ENCODE results near the gene FLT4.
A peak's percentile ranks its signal among the peaks of the same experiment; 100 is the strongest.

The FLT4 gene

DNA sequence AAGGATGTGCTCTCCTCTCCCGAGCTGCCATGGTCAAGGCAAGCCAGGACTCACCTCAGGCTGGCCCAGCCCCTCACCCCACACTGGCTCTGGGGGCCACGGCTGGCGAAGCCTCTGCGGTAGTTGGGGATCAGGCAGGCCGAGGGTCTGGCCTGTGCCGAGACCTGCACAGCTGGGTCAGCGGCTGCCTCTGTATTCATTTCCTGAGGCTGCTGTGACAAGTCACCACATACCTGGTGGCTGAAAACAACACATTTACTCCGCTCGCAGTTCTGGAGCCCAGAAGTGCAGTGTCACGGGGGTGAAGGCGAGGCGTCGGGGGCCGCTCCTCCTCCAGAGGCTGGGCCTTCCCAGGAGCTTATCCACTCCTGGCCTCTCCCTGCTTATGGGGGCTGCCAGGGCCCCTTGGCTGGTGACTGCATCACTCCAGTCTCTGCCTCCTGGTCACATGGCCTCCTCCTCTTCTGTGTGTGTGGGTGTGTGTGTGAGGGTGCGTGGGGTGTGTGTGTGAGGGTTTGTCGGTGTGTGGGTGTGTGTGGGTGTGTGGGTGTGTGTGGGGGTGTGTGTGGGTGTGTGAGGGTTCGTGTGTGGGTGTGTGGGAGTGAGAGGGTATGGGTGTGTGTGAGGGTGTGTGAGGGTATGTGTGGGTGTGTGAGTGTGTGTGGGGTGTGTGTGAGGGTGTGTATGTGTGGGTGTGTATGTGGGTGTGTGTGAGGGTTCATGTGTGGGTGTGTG is 54.9 kb downstream of the FLT4 start:
- Histone ChIP-seq H3K4me3 (ENCODE audit: low read depth in 1 of 2, low read length in 1 of 2) (no peak overlapping the region), H3K27me3 (peaks cover 44% of the 10 kb centered on the region), H3K36me3 (no peaks in the 10 kb centered on the region), H3K9me3 (no peaks in the 10 kb centered on the region), H3K4me1 (ENCODE audit: control insufficient read depth in 1 of 2, insufficient read depth in 1 of 2, low read depth in 1 of 2, low read length in 1 of 2) (peaks cover 19 to 20% of the 10 kb centered on the region in 2 experiments), H3K27ac (no peak overlapping the region)
- TF ChIP-seq, protein P1, sequence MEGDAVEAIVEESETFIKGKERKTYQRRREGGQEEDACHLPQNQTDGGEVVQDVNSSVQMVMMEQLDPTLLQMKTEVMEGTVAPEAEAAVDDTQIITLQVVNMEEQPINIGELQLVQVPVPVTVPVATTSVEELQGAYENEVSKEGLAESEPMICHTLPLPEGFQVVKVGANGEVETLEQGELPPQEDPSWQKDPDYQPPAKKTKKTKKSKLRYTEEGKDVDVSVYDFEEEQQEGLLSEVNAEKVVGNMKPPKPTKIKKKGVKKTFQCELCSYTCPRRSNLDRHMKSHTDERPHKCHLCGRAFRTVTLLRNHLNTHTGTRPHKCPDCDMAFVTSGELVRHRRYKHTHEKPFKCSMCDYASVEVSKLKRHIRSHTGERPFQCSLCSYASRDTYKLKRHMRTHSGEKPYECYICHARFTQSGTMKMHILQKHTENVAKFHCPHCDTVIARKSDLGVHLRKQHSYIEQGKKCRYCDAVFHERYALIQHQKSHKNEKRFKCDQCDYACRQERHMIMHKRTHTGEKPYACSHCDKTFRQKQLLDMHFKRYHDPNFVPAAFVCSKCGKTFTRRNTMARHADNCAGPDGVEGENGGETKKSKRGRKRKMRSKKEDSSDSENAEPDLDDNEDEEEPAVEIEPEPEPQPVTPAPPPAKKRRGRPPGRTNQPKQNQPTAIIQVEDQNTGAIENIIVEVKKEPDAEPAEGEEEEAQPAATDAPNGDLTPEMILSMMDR (IDR thresholded peaks at IDR 0.05): no peak

DNA sequence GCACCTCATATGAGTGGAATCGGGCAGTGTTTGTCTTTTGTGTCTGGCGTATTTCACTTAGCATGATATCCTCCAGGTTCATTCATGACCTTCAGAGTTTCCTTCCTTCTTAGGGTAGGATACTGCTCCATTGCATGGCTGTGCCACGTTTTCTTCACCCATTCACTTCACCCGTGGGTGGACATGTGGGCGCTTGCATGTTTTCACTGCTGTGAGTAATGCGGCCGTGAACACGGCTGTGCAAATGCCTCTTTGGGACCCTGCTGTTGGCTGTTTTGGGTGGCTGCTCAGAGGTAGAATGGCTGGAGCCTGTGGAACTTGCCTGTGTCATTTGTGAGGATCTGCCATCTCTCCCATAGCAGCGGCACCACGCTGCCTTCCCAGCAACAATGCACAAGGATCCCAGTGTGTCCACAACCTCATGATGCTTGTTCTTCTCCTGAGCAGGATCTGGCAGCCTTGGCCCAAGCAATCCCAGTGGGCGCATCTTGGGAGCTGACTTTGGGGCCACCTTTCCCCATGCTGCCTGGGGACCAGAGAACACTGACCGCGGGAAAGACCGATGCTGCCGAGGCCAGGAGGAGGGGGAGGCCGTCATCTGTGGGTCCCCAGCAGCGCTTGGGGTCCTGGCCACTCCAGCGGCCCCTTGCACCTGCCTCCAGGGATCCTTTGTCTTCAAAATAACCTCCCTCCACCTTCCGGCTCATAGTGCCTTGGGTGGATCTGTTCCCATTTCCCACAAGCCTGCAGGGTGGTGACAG is 55.8 kb downstream of the FLT4 start:
- Histone ChIP-seq H3K36me3 (no peaks in the 10 kb centered on the region), H3K27ac (no peak overlapping the region), H3K27me3 (peaks cover 53% of the 10 kb centered on the region), H3K4me3 (ENCODE audit: low read depth in 1 of 2, low read length in 1 of 2) (no peak overlapping the region), H3K4me1 (ENCODE audit: control insufficient read depth in 1 of 2, insufficient read depth in 1 of 2, low read depth in 1 of 2, low read length in 1 of 2) (peaks cover 19 to 20% of the 10 kb centered on the region in 2 experiments), H3K9me3 (no peaks in the 10 kb centered on the region)
- TF ChIP-seq, protein P1 (IDR thresholded peaks at IDR 0.05): no peak

DNA sequence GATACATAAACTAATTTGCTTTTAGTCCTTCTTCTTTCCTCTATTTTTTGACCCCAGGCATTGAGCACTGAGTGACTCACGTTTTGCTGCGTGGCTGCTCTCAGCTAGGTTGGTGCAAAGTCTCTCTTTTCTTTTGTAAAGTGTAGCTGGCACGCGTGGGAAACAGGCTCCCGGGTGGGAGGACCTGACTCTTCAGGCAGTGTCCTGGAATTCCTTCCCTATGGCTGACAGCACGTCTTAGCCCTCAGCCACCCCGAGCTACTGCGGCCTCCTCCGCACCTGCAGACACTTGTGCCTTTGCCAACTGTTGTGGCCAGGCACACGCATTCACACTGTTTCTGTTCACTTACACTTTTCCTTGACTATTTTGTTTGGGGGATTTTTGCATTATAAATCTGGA is 57.2 kb downstream of the FLT4 start:
- TF ChIP-seq, protein P1 (IDR thresholded peaks at IDR 0.05): no peak
- Histone ChIP-seq H3K27ac (no peak overlapping the region), H3K4me1 (ENCODE audit: control insufficient read depth in 1 of 2, insufficient read depth in 1 of 2, low read depth in 1 of 2, low read length in 1 of 2) (peaks cover 19 to 20% of the 10 kb centered on the region in 2 experiments), H3K9me3 (no peaks in the 10 kb centered on the region), H3K4me3 (ENCODE audit: low read depth in 1 of 2, low read length in 1 of 2) (no peak overlapping the region), H3K36me3 (no peaks in the 10 kb centered on the region), H3K27me3 (peaks cover 67% of the 10 kb centered on the region)

DNA sequence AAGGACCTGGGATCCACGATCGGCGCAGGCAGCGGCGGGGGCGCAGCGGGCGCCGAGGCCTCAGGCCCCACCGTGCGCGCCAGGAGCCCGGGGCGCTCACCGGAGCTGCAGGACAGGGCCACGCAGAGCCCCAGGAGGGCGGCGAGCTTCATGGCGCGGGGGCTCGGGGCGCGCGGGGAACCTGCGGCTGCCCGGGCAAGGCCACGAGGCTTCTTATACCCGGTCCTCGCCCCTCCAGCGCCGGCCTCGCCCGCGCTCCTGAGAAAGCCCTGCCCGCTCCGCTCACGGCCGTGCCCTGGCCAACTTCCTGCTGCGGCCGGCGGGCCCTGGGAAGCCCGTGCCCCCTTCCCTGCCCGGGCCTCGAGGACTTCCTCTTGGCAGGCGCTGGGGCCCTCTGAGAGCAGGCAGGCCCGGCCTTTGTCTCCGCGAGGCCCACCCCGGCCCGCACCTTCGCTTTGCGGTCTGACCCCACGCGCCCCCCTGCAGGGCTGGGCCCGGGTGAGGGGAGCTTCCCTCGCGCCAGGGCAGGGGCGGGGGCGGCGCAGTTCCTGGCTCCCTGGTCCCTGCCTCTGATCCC is 58.0 kb downstream of the FLT4 start, which contains the start of gene SCGB3A1:
SCGB3A1 (minus strand) TSS at position 189 of the 577 bp plus-strand sequence; CDS start at position 152, 37 bp downstream.
- TF ChIP-seq, protein P1 (IDR thresholded peaks at IDR 0.05): no peak
- no peak within 1 kb of the TSS for H3K27ac ChIP-seq
- H3K36me3 ChIP-seq: no peaks in the 10 kb centered on the region
- peaks cover 75% of the 10 kb centered on the region for H3K27me3 ChIP-seq
- H3K9me3 ChIP-seq: no peaks in the 10 kb centered on the region
- peak within 1 kb of the TSS in 1 of 2 experiments; percentile 30 for H3K4me3 ChIP-seq (ENCODE audit: low read depth in 1 of 2, low read length in 1 of 2)
- H3K4me1 ChIP-seq (ENCODE audit: control insufficient read depth in 1 of 2, insufficient read depth in 1 of 2, low read depth in 1 of 2, low read length in 1 of 2): peaks cover 19 to 20% of the 10 kb centered on the region in 2 experiments

DNA sequence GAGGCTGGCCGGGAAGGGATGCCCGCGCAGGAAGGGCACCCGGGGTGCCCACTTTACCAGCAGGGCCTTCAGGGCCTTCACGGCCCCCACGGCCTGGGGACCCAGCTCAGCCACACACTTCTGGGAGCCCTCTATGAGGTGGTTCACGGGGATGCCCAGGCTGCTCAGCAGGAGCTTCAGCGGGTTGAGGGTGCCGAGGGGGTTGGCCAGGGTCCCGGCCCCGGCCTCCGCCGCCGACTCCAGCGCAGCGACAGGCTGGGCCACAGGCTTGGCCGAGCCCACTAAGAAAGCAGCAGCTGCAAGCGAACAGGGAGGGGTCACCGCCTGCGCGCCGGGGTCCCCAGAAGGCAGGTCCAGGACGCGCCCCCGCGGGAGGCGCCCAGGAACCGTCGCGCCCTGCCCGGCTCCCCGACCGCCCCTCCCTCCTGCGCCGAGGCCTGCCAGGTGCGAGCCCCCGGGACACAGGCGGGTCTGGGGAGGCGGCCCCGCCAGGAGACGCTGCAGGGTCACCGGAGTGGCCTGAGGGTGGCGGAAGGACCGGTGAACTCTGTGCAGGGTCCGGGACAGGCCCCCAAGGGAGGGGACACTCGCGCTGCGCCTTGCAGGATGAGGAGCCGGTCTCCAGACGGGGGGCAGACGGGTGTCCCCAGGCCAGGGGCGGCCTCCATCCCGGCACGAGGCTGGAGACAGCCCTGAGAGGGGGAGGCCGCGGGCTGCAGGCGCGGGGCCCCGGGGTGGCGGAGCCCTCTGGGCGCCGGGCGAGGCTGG is 58.7 kb downstream of the FLT4 start:
- Histone ChIP-seq H3K36me3 (no peaks in the 10 kb centered on the region), H3K4me3 (ENCODE audit: low read depth in 1 of 2, low read length in 1 of 2) (peak overlapping the region in 1 of 2 experiments; percentile 30)
- TF ChIP-seq, protein P1 (IDR thresholded peaks at IDR 0.05): no peak

More for the DNA sequence above, 58.7 kb downstream of the FLT4 start:
- H3K27me3 ChIP-seq: peaks cover 82% of the 10 kb centered on the region
- no peaks in the 10 kb centered on the region for H3K9me3 ChIP-seq
- no peak overlapping the region for H3K27ac ChIP-seq
- peaks cover 19 to 20% of the 10 kb centered on the region in 2 experiments for H3K4me1 ChIP-seq (ENCODE audit: control insufficient read depth in 1 of 2, insufficient read depth in 1 of 2, low read depth in 1 of 2, low read length in 1 of 2)
